Measurements from ENCODE around the gene RBM20. TPM values are rescaled to one million over a fixed set of nuclear protein-coding genes. Genes with fewer than 3 reads are reported as not detected.

Gene RBM20
- total and polyA plus RNA-seq, 2 of the 4 experiments (the other 2 are of a cell fraction): under 0.01 to 0.15 TPM

GRCh38 chr10:110613996-110614495, 30.1 kb upstream of the RBM20 start:
- H3K36me3 ChIP-seq (ENCODE audit: control insufficient read depth, insufficient read depth, low read length): no peaks in the 10 kb centered on the region
- POLR2A ChIA-PET (ENCODE audit: unreplicated experiment): no interaction called here
- CTCF ChIA-PET: interaction anchor here (0.8 to 1.0 kb wide), 2 partner anchors 58 to 1523 kb away, joined by 3 to 6 read pairs; no protein-coding TSS in a partner anchor

More at GRCh38 chr10:110613996-110614495, 30.1 kb upstream of the RBM20 start:
- Histone ChIP-seq H2AK9ac (replicated peaks; ENCODE audit: low read depth, low read length, poor library complexity) (no peak overlapping the region), H3K9me1 (ENCODE audit: insufficient read depth, low read length) (no peaks in the 10 kb centered on the region), H2BK120ac (ENCODE audit: low read depth, low read length) (no peak overlapping the region), H3K4me3 (ENCODE audit: insufficient read depth, low read depth, low read length) (no peak overlapping the region), H3K27me3 (ENCODE audit: control insufficient read depth, insufficient read depth, low read length) (peaks cover 11% of the 10 kb centered on the region), H3K56ac (ENCODE audit: extremely low read depth, insufficient read depth, low read length) (no peak overlapping the region), H3K4me1 (ENCODE audit: control insufficient read depth, insufficient read depth, low read length) (peaks cover 6% of the 10 kb centered on the region), H3K4me2 (ENCODE audit: low read depth, low read length) (no peak overlapping the region), H2BK5ac (ENCODE audit: low read depth, low read length, poor library complexity, severe bottlenecking) (no peak overlapping the region), H2AFZ (replicated peaks; ENCODE audit: low read length, poor library complexity) (no peak overlapping the region), H2AK5ac (ENCODE audit: low read depth, low read length) (no peak overlapping the region), H3K27ac (ENCODE audit: insufficient read depth, low read length) (no peak overlapping the region), H4K20me1 (ENCODE audit: insufficient read depth, low read length) (no peaks in the 10 kb centered on the region), H3K23ac (ENCODE audit: low read depth, low read length) (no peak overlapping the region), H4K8ac (ENCODE audit: low read depth in 2 of 2, low read length in 2 of 2) (no peak overlapping the region), H4K5ac (ENCODE audit: low read depth, low read length) (no peak overlapping the region), H3K14ac (replicated peaks; ENCODE audit: low read depth, low read length) (no peak overlapping the region), H3K9me3 (ENCODE audit: control insufficient read depth, insufficient read depth, low read length) (no peaks in the 10 kb centered on the region), H2BK15ac (ENCODE audit: low read depth, low read length) (no peak overlapping the region), H3K18ac (ENCODE audit: low read depth, low read length) (no peak overlapping the region), H2BK20ac (ENCODE audit: low read depth, low read length) (no peak overlapping the region), H4K91ac (ENCODE audit: insufficient read depth, low read depth, low read length) (no peak overlapping the region), H3K4ac (ENCODE audit: low read depth, low read length) (no peak overlapping the region), H3K9ac (ENCODE audit: low read depth, low read length) (no peak overlapping the region), H3K79me1 (ENCODE audit: low read depth in 1 of 2, low read length in 2 of 2) (no peaks in the 10 kb centered on the region)
- DNase-seq: no peak
- 100% methylated on average over 2 of the region's 9 CpGs; no CpG with 5 or more reads in 1 of the 2 experiments for WGBS, 2 experiments (ENCODE audit: extremely low coverage in 2 of 2, insufficient read length in 1 of 2)
- TF ChIP-seq RCOR1 (IDR thresholded peaks at IDR 0.05; ENCODE audit: insufficient replicate concordance, low read length): no peak
- TF ChIP-seq CHD1 (IDR thresholded peaks at IDR 0.05; ENCODE audit: low read depth, low read length): no peak
- no peak for TF ChIP-seq BHLHE40 (IDR thresholded peaks at IDR 0.05; ENCODE audit: low read depth, low read length)
- no peak for TF ChIP-seq FOS (IDR thresholded peaks at IDR 0.05; ENCODE audit: low read depth, low read length)
- no peak for TF ChIP-seq MAFK (IDR thresholded peaks at IDR 0.05; ENCODE audit: low read depth, low read length)
- TF ChIP-seq MAZ (IDR thresholded peaks at IDR 0.05; ENCODE audit: borderline replicate concordance, low read depth, low read length): no peak
- TF ChIP-seq USF2 (IDR thresholded peaks at IDR 0.05; ENCODE audit: low read depth, low read length): no peak
- no peak for TF ChIP-seq SMC3 (IDR thresholded peaks at IDR 0.05; ENCODE audit: low read depth, low read length)
- no peak for TF ChIP-seq NFE2L2 (IDR thresholded peaks at IDR 0.05; ENCODE audit: low read depth, low read length)
- TF ChIP-seq CEBPB (IDR thresholded peaks at IDR 0.05; ENCODE audit: low read depth, low read length): no peak
- TF ChIP-seq ELK1 (IDR thresholded peaks at IDR 0.05; ENCODE audit: borderline replicate concordance, low read depth, low read length): no peak
- TF ChIP-seq MXI1 (IDR thresholded peaks at IDR 0.05; ENCODE audit: borderline replicate concordance, low read depth, low read length): no peak
- no peak for TF ChIP-seq RAD21 (IDR thresholded peaks at IDR 0.05; ENCODE audit: low read length)
- TF ChIP-seq POLR2A (IDR thresholded peaks at IDR 0.05; ENCODE audit: low read depth, low read length): no peak
- no peak for TF ChIP-seq RFX5 (IDR thresholded peaks at IDR 0.05; ENCODE audit: low read depth, low read length)
- no peak for TF ChIP-seq CTCF (conservative IDR thresholded peaks at IDR 0.05; ENCODE audit: low read depth, low read length)
- dilution Hi-C loops (cut with HindIII; ENCODE audit: low sequenced_read_pairs, unreplicated experiment) (no loop called here), intact Hi-C loops (cut with micrococcal nuclease) (loop anchor here (5.0 kb wide), 2 partner anchors 118 to 258 kb away; partner anchors contain the start of gene PDCD4), in situ Hi-C loops (cut with MboI; ENCODE audit: low sequenced_read_pairs) (loop anchor here (5.0 to 10.0 kb wide), 3 partner anchors 58 to 1521 kb away; no protein-coding TSS in a partner anchor)
- no TSS peak for BruUV-seq (replicated peaks)
- ATAC-seq (ENCODE audit: low read depth): no peak
